HG02852 (cell line): Measurements from ENCODE around the gene SIGLECL1.

ENCODE experiments used
- ATAC-seq: cut with Tn5 transposase; IDR thresholded peaks from one replicate; pipeline ENCODE4 v1.9.1; 2021; ENCODE audit warnings: mild to moderate bottlenecking, moderate library complexity; ENCODE audit not compliant: unreplicated experiment

The SIGLECL1 gene

GRCh38 chr19:51295382-51296126 lies 44.7 kb downstream of the SIGLECL1 start:
- no peak for ATAC-seq

GRCh38 chr19:51296336-51297093 lies 45.6 kb downstream of the SIGLECL1 start:
- ATAC-seq: no peak

GRCh38 chr19:51297406-51297805 lies 46.5 kb downstream of the SIGLECL1 start:
- ATAC-seq: no peak

GRCh38 chr19:51301266-51301665 lies 50.4 kb downstream of the SIGLECL1 start:
- ATAC-seq: no peak

- ATAC-seq: no peak
Observed at GRCh38 chr19:51305479-51305878, 54.6 kb downstream of the SIGLECL1 start.

- no peak for ATAC-seq
Observed at GRCh38 chr19:51311351-51312257, 60.7 kb downstream of the SIGLECL1 start, which contains the start of gene IGLON5. Gene IGLON5, plus strand, starts transcription at chr19:51311644. Its CDS starts 204 bp downstream, at chr19:51311848.

GRCh38 chr19:51316688-51317087 lies 65.8 kb downstream of the SIGLECL1 start:
- ATAC-seq: no peak

- ATAC-seq: no peak
Observed at GRCh38 chr19:51317376-51317775, 66.5 kb downstream of the SIGLECL1 start.

GRCh38 chr19:51317968-51318367 lies 67.1 kb downstream of the SIGLECL1 start:
- no peak for ATAC-seq
